ENCODE measurements around the gene ATF6B. TPM values are rescaled to one million over a fixed set of nuclear protein-coding genes. Genes with fewer than 3 reads are reported as not detected.
"Not testable (repeated sequence)": the region's sequence is repeated elsewhere in the genome, so short reads cannot be mapped to it uniquely, and the experiment has no call there.

Gene ATF6B
- polyA plus RNA-seq, 1 donor, result 42.4 TPM

DNA sequence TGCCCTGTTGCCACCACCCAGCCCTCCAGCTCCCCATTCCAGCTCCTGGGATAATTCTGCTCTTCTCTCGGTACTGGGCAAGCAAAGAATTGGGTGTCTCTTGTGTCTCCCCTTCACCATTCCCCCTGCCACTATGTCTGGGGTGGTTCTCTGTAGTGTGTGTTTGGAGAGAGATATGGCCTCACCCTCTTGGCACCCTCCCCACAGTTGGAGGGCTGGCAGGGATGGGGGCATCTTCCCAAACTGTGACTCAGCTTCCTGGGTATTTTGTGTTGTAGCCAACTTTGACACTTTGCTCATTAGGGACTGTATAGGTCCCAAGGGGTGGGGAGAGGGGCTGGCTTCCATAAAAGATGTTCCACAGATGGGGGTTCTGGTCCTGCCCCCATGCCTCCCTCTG lies 20.6 kb downstream of the ATF6B start:
- no peak for DNase-seq (ENCODE audit: low read depth)

DNA sequence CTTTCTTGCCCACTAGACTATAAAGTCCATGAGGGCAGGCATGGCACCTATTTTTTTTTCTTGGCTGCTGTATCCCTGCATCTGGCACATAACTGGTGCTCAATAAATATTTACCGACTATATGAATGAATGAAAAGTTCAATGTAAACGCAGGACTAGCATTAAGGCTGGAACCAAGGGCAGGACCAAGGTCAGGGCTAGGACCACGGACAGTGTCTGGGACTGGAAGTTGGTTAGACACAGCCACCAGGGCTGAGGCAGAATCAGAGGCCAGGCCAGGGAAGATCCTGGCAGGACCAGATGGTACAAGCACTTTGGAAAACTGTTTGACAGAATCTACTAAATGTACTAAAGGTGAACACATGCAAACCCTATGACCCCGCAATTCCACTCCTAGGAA lies 22.6 kb downstream of the ATF6B start:
- no peak for DNase-seq (ENCODE audit: low read depth)

GRCh38 chr6:32102255-32102654 lies 25.8 kb downstream of the ATF6B start:
- DNase-seq (ENCODE audit: low read depth), result no peak

- not testable (repeated sequence) for DNase-seq (ENCODE audit: low read depth)
Measured at GRCh38 chr6:32100251-32100650, 27.8 kb downstream of the ATF6B start.

DNA sequence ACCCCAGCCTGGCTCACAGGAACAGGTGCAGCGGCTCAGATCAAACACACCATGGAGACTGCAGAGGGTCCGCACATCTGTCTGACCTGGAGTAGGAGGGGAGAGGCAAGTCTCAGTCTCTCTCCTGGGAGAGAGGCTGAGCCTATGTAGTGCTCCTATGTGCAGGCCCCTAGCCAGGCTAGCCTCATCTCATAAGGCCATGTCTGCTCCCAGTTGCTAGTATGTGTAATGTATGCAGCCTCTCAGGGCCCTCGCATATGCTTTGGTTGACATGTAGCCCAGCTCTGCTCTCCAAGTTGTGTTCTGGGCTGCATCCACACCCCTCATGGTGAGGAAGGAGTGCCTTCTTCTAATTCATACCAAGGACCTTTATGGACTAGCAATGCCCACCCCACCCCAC lies 30.7 kb downstream of the ATF6B start:
- no peak for DNase-seq (ENCODE audit: low read depth)

DNA sequence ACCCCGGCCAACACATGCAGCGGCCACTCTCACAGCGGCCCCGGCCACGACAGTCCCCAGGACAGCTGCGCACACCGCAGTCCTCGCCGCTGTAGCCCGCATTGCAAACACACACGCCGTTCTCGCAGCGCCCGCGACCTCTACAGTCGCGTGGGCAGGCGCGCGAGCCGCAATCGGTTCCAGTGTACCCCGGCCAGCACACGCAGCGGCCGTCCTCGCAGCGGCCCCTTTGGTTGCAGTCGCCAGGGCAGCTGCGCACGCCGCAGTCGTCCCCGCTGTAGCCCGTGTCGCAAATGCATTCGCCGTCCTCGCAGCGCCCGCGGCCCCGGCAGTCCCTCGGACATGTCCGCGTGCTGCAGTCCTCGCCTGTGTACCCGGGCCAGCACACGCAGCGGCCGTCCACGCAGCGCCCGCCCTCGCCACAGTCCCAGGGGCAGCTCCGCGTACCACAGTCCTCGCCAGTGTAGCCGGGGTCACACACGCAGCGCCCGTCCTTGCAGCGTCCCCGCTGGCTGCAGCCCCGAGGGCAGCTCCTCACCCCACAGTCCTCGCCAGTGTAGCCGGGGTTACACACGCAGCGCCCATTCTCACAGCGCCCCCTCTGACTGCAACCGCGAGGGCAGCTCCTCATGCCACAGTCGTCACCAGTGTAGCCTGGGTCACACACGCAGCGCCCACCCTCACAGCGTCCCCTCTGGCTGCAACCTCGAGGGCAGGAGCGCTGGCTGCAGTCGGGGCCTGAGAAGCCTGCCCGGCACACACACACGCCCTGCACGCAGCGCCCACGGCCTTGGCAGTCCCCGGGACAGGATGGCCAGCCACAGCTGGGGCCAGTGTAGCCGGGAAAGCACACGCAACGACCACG lies 31.4 kb downstream of the ATF6B start:
- no peak for DNase-seq (ENCODE audit: low read depth)

DNA sequence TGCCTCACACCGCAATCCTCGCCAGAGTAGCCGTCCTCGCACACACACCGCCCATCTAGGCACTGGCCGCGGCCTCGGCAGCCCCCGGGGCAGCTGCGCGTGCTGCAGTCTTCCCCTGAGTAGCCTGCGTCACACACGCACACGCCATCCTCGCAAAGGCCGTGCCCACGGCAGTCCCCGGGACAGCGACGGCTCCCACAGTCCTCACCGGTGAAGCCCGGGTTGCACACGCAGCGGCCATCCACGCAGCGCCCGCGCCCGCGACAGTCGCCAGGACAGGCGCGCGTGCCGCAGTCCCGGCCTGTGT lies 32.0 kb downstream of the ATF6B start:
- DNase-seq (ENCODE audit: low read depth), result no peak

GRCh38 chr6:32095338-32096086 lies 32.5 kb downstream of the ATF6B start:
- no peak for DNase-seq (ENCODE audit: low read depth)

GRCh38 chr6:32092760-32093497 lies 35.1 kb downstream of the ATF6B start:
- DNase-seq (ENCODE audit: low read depth), result no peak

- no peak for DNase-seq (ENCODE audit: low read depth)
Measured at GRCh38 chr6:32089082-32089828, 38.8 kb downstream of the ATF6B start.

DNA sequence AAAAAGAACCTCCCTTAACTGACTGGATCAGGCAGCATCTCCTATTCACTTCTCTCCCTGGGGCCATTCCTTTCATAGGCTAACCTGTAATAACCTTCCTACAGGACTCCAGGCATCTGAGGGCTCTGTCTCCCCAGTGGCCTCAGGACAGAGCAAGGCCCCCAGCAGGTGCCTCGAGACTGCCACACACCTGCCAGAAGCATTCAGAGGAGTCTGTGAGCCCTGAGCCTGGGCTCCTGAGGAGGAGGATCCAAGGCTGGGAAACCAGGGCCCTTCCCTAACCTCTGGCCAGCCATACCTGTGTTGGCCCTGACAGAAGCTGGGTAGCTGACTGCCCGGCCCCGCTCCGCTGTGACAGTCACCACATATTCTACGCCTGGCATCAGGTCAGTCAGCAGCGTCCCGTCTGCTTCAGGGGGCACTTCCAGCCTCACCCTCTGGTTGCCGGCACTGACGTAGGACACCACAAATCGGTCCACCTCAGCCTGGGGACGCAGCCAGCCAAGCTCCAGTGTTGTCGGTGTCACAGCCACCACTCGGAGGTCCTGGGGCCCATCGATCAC lies 39.5 kb downstream of the ATF6B start:
- DNase-seq (ENCODE audit: low read depth), result no peak

- no peak for DNase-seq (ENCODE audit: low read depth)
Measured at GRCh38 chr6:32087574-32088486, 40.2 kb downstream of the ATF6B start.

DNA sequence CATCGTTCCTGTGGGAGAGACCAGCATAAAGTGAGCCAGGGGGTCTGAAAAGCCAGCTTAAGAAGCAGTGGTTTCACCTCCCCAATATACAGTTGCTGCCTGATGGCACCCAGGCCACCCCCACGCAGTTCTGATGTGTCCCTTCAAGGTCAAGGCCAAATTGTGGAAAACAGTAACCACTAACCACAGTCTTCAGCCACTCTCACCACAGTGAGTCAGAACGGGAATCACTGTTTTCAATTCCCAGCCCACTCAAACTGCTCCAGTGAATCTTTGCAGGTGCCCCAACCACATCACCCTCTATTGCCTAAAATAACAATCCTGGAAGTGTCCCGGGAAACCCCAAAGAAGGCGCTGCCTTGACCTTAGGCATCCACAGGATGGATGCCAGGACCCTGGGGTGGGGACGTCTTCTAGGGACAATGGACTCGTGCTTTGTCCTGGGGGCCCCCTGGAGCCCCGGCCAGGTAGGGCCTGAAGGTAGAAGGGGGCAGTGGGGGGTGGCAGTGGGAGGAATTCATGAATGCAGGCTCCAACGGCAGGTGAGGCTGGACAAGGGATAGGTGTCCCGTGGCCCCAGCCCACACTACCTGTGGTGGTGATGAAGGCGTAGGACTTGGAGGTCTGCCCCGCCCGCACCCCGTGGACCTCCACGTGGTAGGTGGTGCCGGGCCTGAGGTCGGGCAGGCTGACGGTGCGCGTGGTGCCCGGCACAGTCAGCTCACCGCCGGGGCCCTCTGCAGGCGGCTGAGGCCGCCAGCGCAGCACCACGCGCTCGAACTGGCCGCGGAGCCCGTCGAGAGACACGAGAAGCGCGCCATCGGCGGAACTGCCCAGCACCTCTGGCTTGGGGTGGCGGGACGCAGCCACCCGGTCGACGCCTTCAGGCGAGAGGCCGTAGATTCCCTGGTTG lies 41.1 kb downstream of the ATF6B start:
- no peak for DNase-seq (ENCODE audit: low read depth)

- no peak for DNase-seq (ENCODE audit: low read depth)
Measured at GRCh38 chr6:32085759-32086459, 42.1 kb downstream of the ATF6B start.

GRCh38 chr6:32084780-32085179 lies 43.3 kb downstream of the ATF6B start:
- DNase-seq (ENCODE audit: low read depth), result no peak

DNA sequence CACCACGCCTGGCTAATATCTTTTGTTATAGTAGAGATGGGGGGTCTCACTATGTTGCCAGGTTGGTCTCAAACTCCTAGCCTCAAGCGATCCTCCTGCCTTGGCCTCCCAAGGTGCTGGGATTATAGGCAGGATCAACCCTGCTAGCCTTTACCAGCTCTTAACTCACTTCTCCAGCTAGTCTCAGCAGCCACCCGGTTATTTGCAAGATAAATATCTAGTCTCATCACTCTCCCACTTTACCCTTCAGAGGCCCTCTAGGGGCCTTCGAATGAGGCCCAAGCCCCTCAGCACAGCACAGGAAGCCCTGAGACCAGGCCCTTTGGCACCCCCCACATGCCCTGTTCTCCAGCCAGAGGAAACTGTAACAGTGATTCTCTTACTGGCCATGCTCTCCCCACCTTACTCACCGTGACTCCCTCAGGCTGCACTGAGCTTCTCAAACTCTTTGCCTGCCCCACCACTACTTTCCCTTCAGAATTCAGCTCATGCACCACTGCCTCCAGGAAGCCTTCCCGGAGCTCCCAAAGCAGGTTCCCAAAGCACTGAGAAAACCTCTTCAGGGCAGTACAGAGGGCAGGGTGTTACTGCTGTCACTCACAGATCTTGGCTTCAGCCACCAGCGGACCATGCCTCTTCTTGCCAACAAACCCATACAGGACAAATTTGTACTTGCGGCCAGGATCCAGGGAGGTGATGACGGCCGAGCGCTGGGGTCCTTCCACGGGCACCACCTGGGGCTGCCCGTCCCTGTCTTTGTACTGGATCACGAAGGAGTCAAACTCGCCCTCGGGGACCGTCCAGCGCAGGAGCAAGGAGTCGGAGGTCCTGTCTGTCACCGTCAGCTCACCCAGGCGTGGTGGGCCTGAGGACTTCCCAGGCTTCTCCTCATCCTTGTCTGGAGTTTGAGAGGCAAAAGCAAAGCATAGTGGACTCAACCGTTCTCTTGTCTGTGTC lies 44.0 kb downstream of the ATF6B start:
- DNase-seq (ENCODE audit: low read depth), result no peak

- DNase-seq (ENCODE audit: low read depth), result no peak
Measured at GRCh38 chr6:32082935-32083334, 45.1 kb downstream of the ATF6B start.

- DNase-seq (ENCODE audit: low read depth), result no peak
Measured at GRCh38 chr6:32082478-32082877, 45.6 kb downstream of the ATF6B start.
